GM12891 (cell line): ENCODE results near the gene STAT3.

Experiments
- PAX5 ChIP-seq: IDR thresholded peaks from 2 replicates; pipeline ENCODE4 v1.6.1; 2011; ENCODE audit warnings: low read length, moderate library complexity, mild to moderate bottlenecking; ENCODE audit not compliant: insufficient read depth, severe bottlenecking
- POLR2A ChIP-seq: IDR thresholded peaks from 2 replicates; pipeline ENCODE4 v1.6.1; 2011; ENCODE audit warnings: low read depth, low read length, control low read depth
- POLR2AphosphoS5 ChIP-seq: IDR thresholded peaks from 2 replicates; pipeline ENCODE4 v1.6.1; 2011; ENCODE audit warnings: low read depth, low read length, control low read depth
- SPI1 ChIP-seq: IDR thresholded peaks from 2 replicates; pipeline ENCODE4 v1.6.1; 2011; ENCODE audit warnings: low read depth, low read length, control low read depth
- TAF1 ChIP-seq: IDR thresholded peaks from 2 replicates; pipeline ENCODE4 v1.6.1; 2011; ENCODE audit warnings: low read depth, low read length, control low read depth

GRCh38 chr17:42338427-42338985 is 49.7 kb downstream of the STAT3 start:
- TF ChIP-seq POLR2A (no peak), POLR2AphosphoS5 (no peak), SPI1 (no peak), PAX5 (no peak), TAF1 (no peak)
